GM21423 (cell line): ENCODE data around the gene GNG2.

Experiments used
- ATAC-seq: cut with Tn5 transposase; IDR thresholded peaks from one replicate; pipeline ENCODE4 v1.9.1; 2021; ENCODE audit warnings: mild to moderate bottlenecking, moderate library complexity; ENCODE audit not compliant: unreplicated experiment

Gene GNG2

GRCh38 chr14:52015411-52016030, 155.1 kb downstream of the GNG2 start:
- no peak for ATAC-seq

- no peak for ATAC-seq
Measured at GRCh38 chr14:52018252-52018651, 157.8 kb downstream of the GNG2 start.

GRCh38 chr14:52018970-52019369, 158.6 kb downstream of the GNG2 start:
- ATAC-seq, result no peak
